NOMO-1 treated with dmso at 0.1 percent for 144 hours (cell line): ENCODE results near the gene DDC.
"Not testable (repeated sequence)": the region's sequence is repeated elsewhere in the genome, so short reads cannot be mapped to it uniquely, and the experiment has no call there.

Experiments used
- DNase-seq: peaks from one replicate; lab custom pipeline; 2025; ENCODE audit not compliant: unreplicated experiment; lab: John Stamatoyannopoulos, UW

Gene DDC

DNA sequence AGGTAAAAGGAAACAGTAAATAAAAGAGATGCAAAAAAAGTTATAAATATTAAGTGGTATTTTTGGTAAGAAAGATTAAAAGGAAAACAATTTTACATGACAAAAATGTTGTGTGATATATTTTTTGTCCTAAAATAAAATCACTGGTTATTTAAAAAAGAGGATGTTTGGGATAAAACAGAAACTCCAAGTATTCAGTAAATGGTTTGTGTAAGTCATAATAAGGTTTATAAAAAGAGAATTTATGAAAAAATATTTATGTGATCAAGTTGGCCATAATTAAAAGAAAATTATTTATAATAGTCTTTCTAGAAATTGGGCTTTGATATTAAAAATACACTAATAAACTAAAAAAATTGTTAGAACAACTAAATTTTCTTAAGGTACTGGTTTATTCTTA is 76.8 kb downstream of the DDC start:
- no peak for DNase-seq

DNA sequence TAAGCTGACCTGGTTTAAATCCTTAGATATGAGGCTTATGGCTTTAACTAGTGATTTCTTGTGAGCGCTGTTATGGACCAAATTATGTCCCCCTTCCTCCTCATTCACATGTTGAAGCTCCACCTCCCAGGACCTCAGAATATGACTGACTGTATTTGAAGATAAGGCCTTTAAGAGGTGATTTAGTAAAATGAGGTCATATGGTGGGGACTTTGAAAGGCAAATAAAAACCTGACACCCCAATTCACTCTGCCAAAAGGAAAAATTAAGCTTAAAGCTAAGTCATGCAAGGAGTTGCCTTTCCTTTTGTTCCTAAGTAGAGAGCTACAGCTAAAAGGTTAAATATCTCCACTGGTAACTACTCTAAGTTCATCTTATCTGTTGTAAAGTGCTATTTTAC is 78.7 kb downstream of the DDC start:
- no peak for DNase-seq

DNA sequence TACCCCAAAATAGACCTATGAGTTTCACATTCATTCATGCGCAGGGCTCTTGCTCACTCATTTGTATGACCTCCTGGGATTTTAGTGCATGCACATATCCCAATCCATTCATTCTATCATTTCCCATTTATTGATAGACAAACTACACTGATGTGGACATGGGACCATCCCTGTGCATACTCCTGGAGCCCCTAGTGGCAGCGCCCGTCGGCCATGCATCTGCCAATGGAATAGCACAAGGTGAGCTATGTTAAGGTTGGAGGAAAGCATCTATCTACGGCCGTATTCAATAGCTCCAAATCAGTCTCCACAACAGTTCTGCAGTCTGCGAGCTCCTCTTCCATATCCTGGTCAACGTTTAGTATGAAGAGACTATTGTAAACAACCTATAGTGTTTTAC is 83.3 kb downstream of the DDC start:
- no peak for DNase-seq

DNA sequence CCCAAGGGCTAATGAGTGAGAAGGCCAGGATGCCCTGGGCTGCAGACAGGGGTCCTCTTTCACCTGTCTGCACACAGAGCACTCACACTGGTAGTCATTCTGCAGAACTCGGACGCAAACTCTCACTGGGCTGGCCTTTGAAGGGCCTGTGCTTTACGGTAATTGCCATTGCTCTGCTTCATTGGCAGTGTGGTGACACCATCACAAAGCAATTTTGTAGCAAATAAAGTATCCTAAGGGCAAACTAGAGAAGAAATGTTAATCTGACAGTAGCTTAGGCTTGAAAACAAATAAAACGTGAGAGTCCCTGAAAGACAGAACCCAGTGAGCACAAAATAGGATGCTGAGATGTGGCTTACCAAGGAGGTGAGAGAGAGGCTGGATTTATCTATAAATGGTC is 84.4 kb downstream of the DDC start:
- no peak for DNase-seq

DNA sequence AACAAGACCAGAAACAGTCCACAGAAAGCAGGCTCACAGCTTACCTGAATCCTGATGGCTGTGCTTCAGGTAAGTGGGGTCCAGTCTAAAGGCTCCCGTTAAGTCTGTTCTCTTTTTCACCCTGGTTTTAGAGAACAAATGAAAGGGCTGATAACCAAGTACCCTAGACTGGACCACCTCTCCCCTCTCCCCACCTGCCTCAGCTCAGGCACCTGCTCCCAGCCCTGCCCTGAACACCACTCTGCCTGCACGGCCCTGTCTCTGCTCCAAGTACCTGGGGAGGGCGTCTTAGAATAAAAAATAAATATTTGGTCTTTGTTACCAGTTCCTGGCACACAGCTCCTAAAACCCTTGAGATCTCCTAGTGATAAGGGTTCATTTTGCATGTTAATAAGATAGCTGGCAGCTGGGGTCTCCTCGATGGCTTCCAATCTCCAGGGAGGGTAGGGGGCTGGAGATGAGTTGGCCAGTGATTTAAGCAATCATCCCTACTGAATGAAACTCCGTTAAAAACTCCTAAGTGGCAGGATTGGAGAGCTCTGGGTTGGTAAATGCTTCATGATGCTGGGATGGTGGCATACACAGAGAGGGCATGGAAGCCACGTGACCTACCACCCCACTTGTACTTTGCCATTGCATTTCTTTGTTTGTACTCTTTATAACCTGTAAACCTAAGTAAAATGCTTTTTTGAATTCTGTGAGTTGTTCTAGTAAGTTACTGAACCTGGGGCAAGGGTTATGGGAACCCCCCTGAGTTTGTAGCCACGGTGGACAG is 85.3 kb downstream of the DDC start:
- DNase-seq: no peak

DNA sequence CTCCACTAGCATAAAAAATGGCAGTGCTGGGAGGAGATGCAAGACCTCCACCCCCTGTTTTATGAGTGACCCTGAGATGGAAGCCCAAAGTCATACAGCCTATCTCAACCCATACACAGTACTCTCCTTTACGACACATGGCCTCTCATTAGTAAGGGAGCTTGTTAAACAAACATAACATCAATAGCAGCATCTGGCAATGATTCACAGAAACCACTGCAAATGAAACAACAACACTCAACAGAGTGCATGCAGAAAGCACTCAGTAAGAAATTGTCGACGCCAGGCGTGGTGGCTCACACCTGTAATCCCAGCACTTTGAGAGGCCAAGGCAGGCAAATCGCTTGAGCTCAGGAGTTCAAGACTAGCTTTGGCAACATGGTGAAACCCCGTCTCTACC is 87.6 kb downstream of the DDC start:
- DNase-seq: no peak

DNA sequence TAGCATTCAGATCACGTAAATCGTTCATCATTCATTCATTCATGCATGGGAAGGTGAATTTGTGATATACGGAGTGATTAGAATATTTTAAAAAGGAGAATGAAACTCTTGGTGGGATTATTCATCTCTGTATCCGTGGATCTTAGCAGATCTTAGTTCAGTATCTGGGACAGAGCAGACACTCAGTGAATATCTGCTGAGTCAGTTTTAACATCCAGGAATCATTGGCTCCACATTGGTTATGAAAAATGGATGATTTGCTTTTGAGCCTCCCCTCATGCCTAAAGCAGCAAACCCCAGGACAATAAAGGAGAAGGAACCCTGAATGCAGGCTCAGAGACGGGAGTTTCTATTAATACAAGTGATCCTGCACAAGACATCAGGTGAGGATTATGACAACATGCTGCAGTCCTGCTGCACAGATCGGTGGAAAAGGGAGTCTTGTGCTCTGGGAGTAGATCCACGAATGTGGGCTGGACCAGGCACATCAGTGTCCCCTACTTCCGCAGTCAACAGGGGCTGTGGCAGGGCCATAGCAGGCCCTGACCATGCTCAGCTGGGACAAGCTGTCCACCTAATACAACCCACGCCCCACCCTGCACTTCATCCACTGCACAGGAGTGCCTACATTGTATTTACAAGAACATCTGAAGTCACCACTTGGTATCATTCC is 88.1 kb downstream of the DDC start:
- DNase-seq: no peak

DNA sequence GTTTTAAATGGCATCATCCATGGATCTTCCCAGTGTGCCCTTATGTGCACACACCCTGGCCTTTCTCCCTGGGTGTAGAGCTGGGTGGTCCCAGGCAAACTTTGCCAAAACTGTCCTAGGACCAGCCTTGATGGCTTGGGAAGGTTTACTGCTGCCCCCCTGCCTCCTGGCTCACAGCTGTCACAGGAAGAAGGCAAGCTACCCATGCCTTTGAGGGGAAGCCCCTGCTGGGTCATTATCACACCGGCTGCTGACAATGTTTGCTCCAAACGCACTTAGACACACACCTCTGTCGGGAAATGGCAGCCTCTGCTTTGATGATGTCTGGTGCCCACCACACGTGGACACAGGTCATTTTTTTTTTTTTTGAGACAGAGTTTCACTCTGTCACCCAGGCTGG is 89.9 kb downstream of the DDC start:
- DNase-seq: no peak

DNA sequence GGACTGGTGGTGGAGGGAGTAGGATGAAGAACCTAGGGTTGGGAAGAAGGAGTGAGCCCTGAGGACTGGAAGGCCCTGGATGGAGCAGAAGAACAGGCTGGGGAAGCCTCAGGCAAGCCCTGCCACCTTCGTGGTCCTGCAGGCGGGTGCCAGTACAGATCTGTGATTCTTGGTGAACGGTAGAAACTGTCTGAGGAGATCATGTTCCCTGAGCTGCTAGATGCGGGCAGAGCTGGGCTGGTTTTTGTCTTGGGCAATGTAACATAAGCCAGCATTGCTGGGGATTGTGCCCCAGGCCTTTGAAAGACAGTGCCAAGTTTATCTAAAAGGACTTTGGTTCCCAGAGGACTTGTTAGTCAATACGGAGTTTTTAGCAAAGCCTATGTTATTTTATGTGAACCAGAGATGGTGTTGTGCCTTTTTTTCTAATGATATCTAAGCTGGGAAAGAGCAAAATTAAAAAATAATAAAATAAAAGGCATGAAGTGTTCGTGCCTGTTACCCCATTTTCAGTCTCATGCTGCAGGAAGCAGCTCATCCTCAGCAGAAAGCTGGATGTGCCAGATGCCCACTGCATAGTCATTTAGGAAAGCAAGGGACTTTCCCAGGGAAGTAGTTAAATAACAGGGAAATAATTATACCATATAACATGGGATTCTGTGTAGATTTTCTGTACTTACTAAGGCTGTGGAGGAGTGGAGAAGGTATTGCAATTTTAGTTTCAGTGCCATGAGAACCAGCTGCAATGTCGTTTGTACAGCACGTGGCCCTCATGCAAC is 90.6 kb downstream of the DDC start:
- DNase-seq: no peak

DNA sequence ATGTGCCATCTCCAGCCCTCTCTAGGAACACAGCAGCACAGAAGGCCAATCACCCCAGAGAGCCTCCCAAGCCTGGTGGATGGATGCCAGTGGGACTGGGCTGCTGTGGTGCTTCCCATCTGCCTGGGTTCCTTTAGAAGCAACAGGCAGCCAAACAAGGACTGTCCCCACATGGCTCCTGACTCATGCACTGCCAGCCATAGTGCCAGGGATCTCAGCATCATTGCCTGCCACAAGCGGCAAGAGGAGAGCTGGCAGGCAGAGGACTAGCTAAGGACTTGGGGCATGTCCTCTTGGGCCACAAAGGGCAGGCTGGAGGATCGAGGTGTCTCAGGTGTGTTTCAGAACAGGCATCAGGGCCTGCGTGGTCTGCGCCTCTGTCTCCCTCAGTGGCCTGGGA is 91.7 kb downstream of the DDC start:
- DNase-seq: no peak

DNA sequence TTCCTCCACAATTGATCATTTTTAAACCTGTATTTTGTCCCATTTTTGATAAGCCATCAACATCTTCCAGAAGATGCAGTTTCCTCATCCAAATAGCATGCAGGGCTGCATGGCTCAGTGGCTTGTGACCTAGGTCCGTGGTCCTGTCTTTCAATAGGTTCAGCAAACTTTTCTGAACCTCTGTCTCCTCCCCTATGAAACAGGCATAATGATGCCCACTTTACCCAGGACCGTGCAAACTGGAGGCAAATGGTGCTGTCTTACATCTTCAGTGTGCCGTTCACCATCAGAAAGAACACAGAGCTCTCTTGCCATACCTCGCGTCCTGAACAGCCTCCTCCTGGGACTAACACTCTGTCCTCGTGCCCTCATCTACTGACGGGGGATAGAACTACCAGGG is 92.8 kb downstream of the DDC start:
- DNase-seq: no peak

DNA sequence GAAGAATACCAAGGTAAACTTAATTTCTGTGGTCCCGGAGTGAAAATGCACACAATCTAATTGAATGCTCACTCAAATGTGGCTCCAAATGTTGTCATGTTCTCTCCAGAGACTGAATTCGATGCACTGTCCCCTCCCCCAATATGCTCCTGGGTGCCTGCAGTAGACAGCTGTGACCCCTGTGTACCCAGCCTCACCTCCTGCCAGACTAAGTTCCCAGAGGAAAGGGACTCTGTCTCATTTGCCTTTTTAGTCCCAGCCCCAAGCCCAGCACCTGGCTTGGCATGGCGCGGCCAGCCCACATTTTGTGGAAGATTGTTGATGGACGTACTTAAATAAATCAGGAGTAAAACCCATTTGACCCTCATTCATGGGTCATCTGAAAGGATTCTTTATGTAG is 93.2 kb downstream of the DDC start:
- no peak for DNase-seq

DNA sequence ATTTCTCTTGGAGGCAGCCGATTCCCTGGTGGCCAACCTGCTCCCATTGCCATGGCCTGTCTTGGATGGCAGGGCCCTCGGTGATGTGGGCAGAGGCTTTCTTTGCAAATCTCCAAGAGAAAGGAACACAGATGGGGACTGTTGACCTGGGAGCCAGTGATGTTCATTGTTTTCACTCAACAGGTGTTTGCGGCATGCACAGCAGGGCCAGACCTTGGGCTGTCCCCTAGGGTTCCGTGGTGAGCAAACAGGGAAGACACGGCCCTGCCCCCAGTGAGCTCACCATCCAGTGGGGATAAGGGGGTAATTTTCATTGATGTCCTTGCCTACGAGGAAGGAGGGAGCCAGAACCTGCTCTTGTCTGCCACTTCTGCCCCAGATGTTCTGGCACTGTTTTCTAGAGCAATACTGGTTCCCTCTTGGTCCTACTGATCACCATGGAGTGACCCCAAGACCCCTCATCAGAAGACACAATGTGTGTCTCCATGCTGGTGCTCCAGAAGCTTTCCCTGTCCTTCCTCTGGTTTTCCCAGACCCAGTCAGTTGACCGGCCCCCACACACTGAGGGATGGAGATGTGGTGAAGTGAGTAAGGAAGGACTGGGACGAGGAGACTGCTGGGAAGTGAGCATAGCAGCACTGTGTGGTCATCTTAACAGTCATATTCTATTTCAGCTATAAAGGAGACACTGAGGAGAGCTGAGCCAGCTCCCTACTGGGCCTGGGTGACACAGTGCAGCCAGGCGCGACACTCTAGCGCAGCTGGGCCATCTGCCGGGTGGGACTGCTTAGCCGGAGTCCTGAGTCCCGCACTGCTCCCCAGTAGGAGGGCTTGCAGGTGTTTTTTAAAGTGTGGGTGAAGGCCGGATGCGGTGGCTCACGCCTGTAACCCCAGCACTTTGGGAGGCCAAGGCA is 94.7 kb downstream of the DDC start:
- no peak for DNase-seq

DNA sequence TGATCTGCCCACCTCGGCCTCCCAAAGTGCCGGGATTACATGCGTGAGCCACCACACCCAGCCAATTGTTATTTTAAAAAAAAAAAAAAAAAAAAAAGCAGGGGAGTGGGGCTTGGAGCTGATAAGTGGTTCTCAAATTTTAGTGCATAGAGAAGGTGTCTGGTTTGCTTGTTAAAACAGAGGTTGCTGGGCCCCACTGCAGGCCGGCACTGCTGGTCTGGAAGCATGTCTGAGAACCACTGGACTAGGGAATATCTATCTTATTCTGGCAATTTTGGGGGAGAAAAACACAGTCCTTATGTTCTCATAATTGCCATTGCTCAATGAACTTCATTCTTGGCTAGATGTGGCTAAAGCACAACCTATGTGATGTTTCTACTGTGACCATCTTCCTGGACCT is 96.0 kb downstream of the DDC start:
- no peak for DNase-seq

DNA sequence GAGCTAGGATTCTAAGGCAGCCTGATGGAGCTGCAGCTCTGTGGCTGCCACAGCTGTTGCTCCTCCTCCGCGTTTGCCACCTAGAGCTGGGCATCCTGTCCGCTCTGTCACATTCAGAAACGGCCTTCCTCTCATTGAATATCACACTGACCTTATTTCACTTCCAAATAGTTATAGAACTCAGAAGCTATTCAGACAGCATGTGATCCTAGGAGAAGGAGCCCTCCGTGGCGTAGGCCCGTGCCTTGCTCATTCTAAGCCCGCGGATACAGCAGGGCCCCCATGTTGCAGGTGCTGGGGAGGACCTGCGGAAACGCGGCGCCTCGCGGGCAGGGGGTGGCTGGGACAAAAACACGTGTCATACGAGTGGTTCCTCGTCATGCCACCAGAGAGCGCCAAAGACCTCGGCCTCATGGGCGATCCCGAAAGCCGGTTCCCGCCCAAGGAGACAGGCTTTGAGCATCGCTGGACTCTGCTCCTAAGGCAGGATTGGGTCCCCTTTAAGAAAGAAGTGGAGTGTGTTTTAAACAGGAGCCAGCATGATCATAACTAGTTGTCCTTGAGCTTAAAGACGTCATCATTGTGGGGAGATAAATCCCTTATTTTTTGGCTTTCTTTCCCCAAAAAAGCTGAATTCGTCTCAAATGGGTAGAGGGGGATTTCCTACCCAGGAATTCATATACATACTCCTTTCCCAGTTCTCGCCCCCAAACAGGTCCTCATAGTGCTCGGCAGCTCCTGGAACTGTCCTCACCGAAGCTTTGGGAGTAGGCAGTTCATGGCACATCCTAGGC is 97.2 kb downstream of the DDC start:
- DNase-seq: peak; percentile 59

DNA sequence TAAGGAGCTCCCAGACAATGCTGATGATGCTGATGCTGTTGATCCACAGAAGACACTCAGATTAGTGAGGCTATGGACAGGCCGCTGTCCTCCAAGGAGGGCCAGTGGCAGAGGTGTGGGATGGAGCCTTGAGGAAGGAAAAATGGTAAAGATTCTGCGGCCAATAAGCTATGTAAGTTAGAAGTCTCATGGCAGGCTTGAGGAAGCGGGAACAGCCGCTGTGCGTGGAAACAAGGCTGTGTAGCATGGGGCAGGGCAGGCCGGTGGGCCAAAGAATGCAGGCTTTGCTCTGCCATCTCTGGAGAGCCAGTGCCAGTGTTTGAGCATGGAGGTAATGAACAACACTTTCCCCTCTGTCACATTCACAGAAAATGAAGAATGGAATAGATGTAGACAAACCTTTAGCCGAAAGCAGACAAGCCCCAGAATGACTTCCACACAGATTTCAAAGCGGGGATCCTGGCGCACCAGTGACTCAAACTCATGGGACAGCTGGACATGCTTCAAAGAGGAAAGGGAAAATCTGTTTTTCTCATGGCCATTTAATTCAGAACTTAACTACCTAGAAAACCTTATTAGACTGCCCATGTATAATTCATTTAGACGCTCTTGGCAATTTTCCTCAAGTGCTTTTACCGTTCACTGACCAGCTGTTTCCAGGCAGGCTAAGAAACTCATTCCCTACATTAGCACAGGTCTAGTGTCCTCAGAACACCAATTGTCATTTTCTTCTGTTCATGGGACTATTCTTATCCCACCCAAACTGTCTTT is 98.2 kb downstream of the DDC start:
- DNase-seq: no peak

DNA sequence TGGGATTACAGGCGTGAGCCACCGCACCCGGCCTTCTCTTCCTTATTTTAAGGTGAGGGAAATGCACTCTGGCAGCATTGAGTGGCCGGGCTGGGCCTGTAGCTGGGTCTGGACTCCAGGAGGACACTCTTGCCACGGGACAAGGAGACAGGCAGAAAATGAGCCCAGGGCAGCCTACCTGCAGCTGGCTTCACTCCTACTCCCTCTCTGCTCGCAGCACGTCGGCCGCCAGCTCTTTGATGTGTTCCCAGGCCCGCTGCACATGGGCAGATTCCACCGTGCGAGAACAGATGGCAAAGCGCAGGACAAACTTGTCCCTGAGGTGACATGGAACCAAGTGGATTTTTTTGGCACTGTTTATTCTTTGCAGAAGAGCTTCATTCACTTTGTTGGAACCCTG is 102.2 kb downstream of the DDC start:
- DNase-seq: no peak

DNA sequence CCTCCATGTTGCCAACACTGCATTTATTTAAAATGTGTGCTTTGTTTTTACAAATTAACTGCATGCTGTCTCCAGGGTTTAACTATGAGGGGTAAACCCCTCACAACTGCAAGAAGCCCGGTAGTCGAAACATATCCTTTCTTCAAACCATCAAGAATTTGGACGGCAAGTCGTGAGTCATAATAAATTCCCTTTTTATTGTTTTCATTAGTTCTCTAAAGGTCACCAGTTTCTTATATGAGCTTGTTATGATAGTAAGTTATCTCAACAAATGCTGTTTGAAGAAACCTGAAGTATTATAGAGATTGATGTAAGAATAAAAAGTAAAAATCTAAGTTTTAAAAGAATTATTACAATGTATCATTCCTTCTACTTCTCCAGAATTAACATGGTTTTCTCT is 102.8 kb downstream of the DDC start:
- DNase-seq: no peak

DNA sequence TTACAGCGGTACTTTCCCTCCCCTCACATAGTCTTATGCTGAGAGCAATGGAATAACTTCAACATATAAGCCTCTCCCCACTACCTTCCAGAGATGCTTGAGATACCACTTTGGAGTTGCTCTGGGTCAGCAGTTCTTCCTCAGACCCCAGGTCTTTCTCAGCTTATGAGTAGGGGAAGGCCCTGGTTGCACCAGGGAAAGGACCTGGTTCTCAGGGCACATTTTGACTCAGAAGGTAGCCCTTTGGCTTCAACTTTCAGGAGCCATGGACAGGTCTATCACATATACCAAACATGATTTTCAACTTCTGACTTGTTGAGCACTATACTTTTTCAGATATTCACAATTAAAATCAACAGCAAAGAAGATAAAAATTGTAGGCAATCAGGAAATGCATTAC is 103.5 kb downstream of the DDC start:
- DNase-seq: no peak

DNA sequence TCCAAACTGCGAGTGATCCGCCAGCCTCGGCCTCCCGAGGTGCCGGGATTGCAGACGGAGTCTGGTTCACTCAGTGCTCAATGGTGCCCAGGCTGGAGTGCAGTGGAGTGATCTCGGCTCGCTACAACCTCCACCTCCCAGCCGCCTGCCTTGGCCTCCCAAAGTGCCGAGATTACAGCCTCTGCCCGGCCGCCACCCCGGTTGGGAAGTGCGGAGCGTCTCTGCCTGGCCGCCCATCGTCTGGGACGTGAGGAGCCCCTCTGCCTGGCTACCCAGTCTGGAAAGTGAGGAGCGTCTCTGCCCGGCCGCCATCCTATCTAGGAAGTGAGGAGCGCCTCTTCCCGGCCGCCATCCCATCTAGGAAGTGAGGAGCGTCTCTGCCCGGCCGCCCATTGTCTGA is 106.0 kb downstream of the DDC start:
- DNase-seq: not testable (repeated sequence)
